ENCODE results near the gene TTC13.

DNA sequence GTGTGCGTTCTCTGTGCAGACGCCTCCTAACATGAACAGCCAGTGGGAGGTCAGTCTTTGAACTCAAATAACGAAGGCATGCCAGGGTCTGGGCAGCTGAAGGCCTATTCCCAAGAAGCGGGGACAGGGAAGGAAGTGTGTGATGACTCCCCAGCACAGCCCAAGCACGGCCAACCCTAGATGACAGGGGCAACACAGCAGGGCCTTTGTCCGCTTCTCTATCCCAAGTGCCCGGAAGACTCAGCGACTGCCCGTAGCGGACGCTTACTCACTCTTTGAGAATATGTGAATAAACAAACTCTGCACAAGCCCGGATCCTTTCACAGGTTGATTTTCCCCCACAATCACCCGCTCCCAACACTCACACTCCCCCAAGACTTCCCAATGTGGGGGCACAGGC, 121.6 kb downstream of the TTC13 start:
- TF ChIP-seq, protein P1, sequence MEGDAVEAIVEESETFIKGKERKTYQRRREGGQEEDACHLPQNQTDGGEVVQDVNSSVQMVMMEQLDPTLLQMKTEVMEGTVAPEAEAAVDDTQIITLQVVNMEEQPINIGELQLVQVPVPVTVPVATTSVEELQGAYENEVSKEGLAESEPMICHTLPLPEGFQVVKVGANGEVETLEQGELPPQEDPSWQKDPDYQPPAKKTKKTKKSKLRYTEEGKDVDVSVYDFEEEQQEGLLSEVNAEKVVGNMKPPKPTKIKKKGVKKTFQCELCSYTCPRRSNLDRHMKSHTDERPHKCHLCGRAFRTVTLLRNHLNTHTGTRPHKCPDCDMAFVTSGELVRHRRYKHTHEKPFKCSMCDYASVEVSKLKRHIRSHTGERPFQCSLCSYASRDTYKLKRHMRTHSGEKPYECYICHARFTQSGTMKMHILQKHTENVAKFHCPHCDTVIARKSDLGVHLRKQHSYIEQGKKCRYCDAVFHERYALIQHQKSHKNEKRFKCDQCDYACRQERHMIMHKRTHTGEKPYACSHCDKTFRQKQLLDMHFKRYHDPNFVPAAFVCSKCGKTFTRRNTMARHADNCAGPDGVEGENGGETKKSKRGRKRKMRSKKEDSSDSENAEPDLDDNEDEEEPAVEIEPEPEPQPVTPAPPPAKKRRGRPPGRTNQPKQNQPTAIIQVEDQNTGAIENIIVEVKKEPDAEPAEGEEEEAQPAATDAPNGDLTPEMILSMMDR (IDR thresholded peaks at IDR 0.05): no peak
- TF ChIP-seq POLR2A (IDR thresholded peaks at IDR 0.05): no peak

Measured in adrenal gland (tissue), 5 donors.